Measurements from ENCODE around the gene NPAS2. TPM values are rescaled to one million over a fixed set of nuclear protein-coding genes. Genes with fewer than 3 reads are reported as not detected.

NPAS2 gene
- total RNA-seq, 1 experiment from 2014 or later: 20.4 TPM

DNA sequence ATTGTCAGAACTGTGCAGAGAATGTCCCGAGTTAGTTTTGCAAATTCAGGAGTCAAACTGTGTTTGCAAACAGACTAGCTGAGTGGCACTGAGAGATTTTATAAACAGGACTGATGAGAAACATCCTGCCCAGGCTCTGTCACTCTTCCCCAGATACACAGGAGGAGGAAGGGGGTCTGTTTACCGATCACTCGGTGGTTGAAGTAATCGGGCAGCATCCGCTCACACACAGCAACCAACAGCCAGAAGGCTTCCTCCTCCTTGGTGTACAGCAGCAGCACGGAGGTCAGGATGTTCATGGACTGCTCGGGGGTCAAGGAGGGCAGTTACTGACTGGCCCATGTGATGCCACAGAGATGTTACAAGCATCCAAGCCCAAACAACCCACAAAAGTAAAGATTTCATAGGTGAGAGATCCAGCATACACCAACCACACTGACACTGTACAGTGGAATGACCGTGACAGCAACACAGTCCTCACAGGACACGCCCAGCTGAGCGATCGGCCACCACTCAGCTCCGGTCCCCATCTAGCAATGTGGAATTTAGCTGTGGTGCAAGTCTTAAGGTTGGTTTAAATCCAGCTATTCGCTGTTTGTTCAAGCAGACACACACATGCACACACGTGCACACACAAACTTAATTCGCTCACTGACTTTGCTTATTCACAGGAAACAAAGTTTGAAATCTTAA lies 212.3 kb downstream of the NPAS2 start:
- Histone ChIP-seq H4K20me1 (ENCODE audit: insufficient read depth) (no peaks in the 10 kb centered on the region), H3K79me2 (ENCODE audit: insufficient read depth, low read length) (no peaks in the 10 kb centered on the region), H2AFZ (ENCODE audit: low read depth, low read length, poor library complexity, severe bottlenecking) (no peak overlapping the region), H3K27me3 (ENCODE audit: insufficient read depth, low read length) (no peaks in the 10 kb centered on the region), H3K9ac (ENCODE audit: low read length) (no peak overlapping the region), H3K4me2 (ENCODE audit: low read length) (no peak overlapping the region), H3K4me3 (replicated peaks in 1 of 2; ENCODE audit: low read depth in 1 of 2, low read length in 2 of 2) (no peak overlapping the region), H3K4me1 (ENCODE audit: control insufficient read depth in 1 of 2, insufficient read depth in 2 of 2, low read length in 2 of 2) (no peaks in the 10 kb centered on the region), H3K27ac (ENCODE audit: low read depth, low read length) (no peak overlapping the region), H3K9me2 (ENCODE audit: insufficient read depth) (no peaks in the 10 kb centered on the region), H3K36me3 (ENCODE audit: control insufficient read depth in 1 of 2, insufficient read depth in 2 of 2, low read length in 2 of 2) (peaks cover 17 to 29% of the 10 kb centered on the region in 2 experiments), H3K9me3 (ENCODE audit: control insufficient read depth in 1 of 2, insufficient read depth in 1 of 2, low read depth in 1 of 2, low read length in 2 of 2) (no peaks in the 10 kb centered on the region)
- ChIA-PET POLR2A (no interaction called here), RAD21 (ENCODE audit: low non-redundant PET in 1 of 2, low total read pairs in 2 of 2, uncharacterized antibody in 2 of 2, unreplicated experiment in 2 of 2) (no interaction called here), CTCF (interaction anchor here (1.0 kb wide), 1 partner anchor 173 kb away, joined by 3 read pairs; no protein-coding TSS in a partner anchor)
- intact Hi-C loops (cut with micrococcal nuclease): no loop called here
- no TSS peak for BruUV-seq (replicated peaks)
- ATAC-seq (no peak), DNase-seq (ENCODE audit: low read depth, low spot score) (no peak)
- TF ChIP-seq, protein P1, sequence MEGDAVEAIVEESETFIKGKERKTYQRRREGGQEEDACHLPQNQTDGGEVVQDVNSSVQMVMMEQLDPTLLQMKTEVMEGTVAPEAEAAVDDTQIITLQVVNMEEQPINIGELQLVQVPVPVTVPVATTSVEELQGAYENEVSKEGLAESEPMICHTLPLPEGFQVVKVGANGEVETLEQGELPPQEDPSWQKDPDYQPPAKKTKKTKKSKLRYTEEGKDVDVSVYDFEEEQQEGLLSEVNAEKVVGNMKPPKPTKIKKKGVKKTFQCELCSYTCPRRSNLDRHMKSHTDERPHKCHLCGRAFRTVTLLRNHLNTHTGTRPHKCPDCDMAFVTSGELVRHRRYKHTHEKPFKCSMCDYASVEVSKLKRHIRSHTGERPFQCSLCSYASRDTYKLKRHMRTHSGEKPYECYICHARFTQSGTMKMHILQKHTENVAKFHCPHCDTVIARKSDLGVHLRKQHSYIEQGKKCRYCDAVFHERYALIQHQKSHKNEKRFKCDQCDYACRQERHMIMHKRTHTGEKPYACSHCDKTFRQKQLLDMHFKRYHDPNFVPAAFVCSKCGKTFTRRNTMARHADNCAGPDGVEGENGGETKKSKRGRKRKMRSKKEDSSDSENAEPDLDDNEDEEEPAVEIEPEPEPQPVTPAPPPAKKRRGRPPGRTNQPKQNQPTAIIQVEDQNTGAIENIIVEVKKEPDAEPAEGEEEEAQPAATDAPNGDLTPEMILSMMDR (IDR thresholded peaks at IDR 0.05 in 2 of 3, conservative IDR thresholded peaks at IDR 0.05 in 1 of 3; ENCODE audit: borderline replicate concordance in 1 of 3, insufficient read depth in 1 of 3, low read depth in 2 of 3, low read length in 2 of 3): no peak
- no peak for TF ChIP-seq ZNF274 (IDR thresholded peaks at IDR 0.05; ENCODE audit: low read depth, low read length)

DNA sequence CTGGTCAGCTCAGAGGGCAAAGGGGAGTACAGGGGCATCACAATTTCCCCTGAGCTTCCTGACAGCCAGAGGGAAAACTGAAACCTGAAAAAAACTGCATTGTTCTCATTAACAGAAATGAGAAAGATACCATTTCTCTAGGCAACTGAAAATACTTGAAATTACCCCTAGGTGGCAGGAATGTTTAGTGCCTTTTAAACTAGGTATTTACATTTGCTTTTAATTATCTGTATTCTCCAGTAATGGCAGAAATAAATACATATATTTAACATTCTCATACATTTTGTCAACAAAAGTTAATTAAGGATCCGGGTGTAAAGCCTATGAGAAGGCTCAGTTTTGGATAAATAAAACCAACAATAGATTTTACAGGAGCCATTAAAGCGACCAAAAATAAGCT lies 216.6 kb downstream of the NPAS2 start:
- no peak overlapping the region for H3K4me2 ChIP-seq (ENCODE audit: low read length)
- no peak overlapping the region for H3K4me3 ChIP-seq (replicated peaks in 1 of 2; ENCODE audit: low read depth in 1 of 2, low read length in 2 of 2)
- intact Hi-C loops (cut with micrococcal nuclease): loop anchor here (1.0 to 5.0 kb wide), 2 partner anchors 116 to 171 kb away; no protein-coding TSS in a partner anchor
- ATAC-seq (peak; percentile 43; the same call in 1 of the 2 replicates), DNase-seq (ENCODE audit: low read depth, low spot score) (no peak)
- POLR2A ChIA-PET: interaction anchor here (0.8 to 1.0 kb wide), 2 partner anchors 114 to 169 kb away, joined by 3 to 4 read pairs; partner anchors contain the start of gene TBC1D8
- H3K9me2 ChIP-seq (ENCODE audit: insufficient read depth): no peaks in the 10 kb centered on the region
- peak; percentile 78 for TF ChIP-seq RAD21 (IDR thresholded peaks at IDR 0.05; ENCODE audit: low read depth)
- no peak for TF ChIP-seq CBX3 (IDR thresholded peaks at IDR 0.05; ENCODE audit: low read depth)
- TF ChIP-seq, protein P2, sequence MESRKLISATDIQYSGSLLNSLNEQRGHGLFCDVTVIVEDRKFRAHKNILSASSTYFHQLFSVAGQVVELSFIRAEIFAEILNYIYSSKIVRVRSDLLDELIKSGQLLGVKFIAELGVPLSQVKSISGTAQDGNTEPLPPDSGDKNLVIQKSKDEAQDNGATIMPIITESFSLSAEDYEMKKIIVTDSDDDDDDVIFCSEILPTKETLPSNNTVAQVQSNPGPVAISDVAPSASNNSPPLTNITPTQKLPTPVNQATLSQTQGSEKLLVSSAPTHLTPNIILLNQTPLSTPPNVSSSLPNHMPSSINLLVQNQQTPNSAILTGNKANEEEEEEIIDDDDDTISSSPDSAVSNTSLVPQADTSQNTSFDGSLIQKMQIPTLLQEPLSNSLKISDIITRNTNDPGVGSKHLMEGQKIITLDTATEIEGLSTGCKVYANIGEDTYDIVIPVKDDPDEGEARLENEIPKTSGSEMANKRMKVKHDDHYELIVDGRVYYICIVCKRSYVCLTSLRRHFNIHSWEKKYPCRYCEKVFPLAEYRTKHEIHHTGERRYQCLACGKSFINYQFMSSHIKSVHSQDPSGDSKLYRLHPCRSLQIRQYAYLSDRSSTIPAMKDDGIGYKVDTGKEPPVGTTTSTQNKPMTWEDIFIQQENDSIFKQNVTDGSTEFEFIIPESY (IDR thresholded peaks at IDR 0.05; ENCODE audit: extremely low read depth, insufficient replicate concordance, low read length): no peak
- TF ChIP-seq SIN3A (IDR thresholded peaks at IDR 0.05; ENCODE audit: low read depth): no peak
- TF ChIP-seq, protein P1 (IDR thresholded peaks at IDR 0.05 in 2 of 3, conservative IDR thresholded peaks at IDR 0.05 in 1 of 3; ENCODE audit: borderline replicate concordance in 1 of 3, insufficient read depth in 1 of 3, low read depth in 2 of 3, low read length in 2 of 3): peak; percentile 36 to 63 (median 58); a peak in 5 of 6 replicates
- H3K36me3 ChIP-seq (ENCODE audit: control insufficient read depth in 1 of 2, insufficient read depth in 2 of 2, low read length in 2 of 2): peaks cover 24 to 36% of the 10 kb centered on the region in 2 experiments
- no peaks in the 10 kb centered on the region for H4K20me1 ChIP-seq (ENCODE audit: insufficient read depth)
- H3K9me3 ChIP-seq (ENCODE audit: control insufficient read depth in 1 of 2, insufficient read depth in 1 of 2, low read depth in 1 of 2, low read length in 2 of 2): no peaks in the 10 kb centered on the region
- CTCF ChIA-PET: interaction anchor here (0.7 to 3.1 kb wide), 12 partner anchors 9 to 306 kb away, joined by 3 to 33 read pairs (median 4); partner anchors contain the start of gene TBC1D8
- no peak overlapping the region for H2AFZ ChIP-seq (ENCODE audit: low read depth, low read length, poor library complexity, severe bottlenecking)
- H3K79me2 ChIP-seq (ENCODE audit: insufficient read depth, low read length): no peaks in the 10 kb centered on the region
- no TSS peak for BruUV-seq (replicated peaks)
- no peaks in the 10 kb centered on the region for H3K27me3 ChIP-seq (ENCODE audit: insufficient read depth, low read length)
- H3K9ac ChIP-seq (ENCODE audit: low read length): no peak overlapping the region
- no peaks in the 10 kb centered on the region for H3K4me1 ChIP-seq (ENCODE audit: control insufficient read depth in 1 of 2, insufficient read depth in 2 of 2, low read length in 2 of 2)
- RAD21 ChIA-PET (ENCODE audit: low non-redundant PET in 1 of 2, low total read pairs in 2 of 2, uncharacterized antibody in 2 of 2, unreplicated experiment in 2 of 2): interaction anchor here (0.6 to 1.2 kb wide), 2 partner anchors 117 to 169 kb away, joined by 3 to 5 read pairs; no protein-coding TSS in a partner anchor
- no peak overlapping the region for H3K27ac ChIP-seq (ENCODE audit: low read depth, low read length)

All from HCT116 (cell line).